GM19043 (cell line): Measurements from ENCODE around the gene COL19A1.
"Not testable (repeated sequence)": the region's sequence is repeated elsewhere in the genome, so short reads cannot be mapped to it uniquely, and the experiment has no call there.

Source experiments
- ATAC-seq: cut with Tn5 transposase; IDR thresholded peaks from one replicate; pipeline ENCODE4 v1.9.1; 2021; ENCODE audit warnings: low read depth; ENCODE audit not compliant: unreplicated experiment

Gene COL19A1

GRCh38 chr6:69865126-69865525 lies 1.2 kb upstream of the COL19A1 start:
- ATAC-seq, result no peak

GRCh38 chr6:69866770-69867638 lies 648 bp downstream of the COL19A1 start:
- ATAC-seq, result peak; percentile 44

GRCh38 chr6:69867639-69867976 lies 1.3 kb downstream of the COL19A1 start:
- ATAC-seq, result no peak

- no peak for ATAC-seq
Observed at GRCh38 chr6:69868252-69868804, 2.0 kb downstream of the COL19A1 start.

- no peak for ATAC-seq
Observed at GRCh38 chr6:69868961-69869360, 2.6 kb downstream of the COL19A1 start.

GRCh38 chr6:69871107-69871506 lies 4.8 kb downstream of the COL19A1 start:
- ATAC-seq, result no peak

- no peak for ATAC-seq
Observed at GRCh38 chr6:69873291-69873690, 6.9 kb downstream of the COL19A1 start.

GRCh38 chr6:69875715-69876114 lies 9.4 kb downstream of the COL19A1 start:
- ATAC-seq, result no peak

- ATAC-seq, result no peak
Observed at GRCh38 chr6:69878795-69879194, 12.4 kb downstream of the COL19A1 start.

- no peak for ATAC-seq
Observed at GRCh38 chr6:69880601-69881000, 14.2 kb downstream of the COL19A1 start.

- peak; percentile 85 for ATAC-seq
Observed at GRCh38 chr6:69881322-69882151, 15.2 kb downstream of the COL19A1 start.

GRCh38 chr6:69883551-69883950 lies 17.2 kb downstream of the COL19A1 start:
- ATAC-seq, result no peak

- ATAC-seq, result no peak
Observed at GRCh38 chr6:69884231-69884630, 17.9 kb downstream of the COL19A1 start.

GRCh38 chr6:69887026-69887425 lies 20.7 kb downstream of the COL19A1 start:
- no peak for ATAC-seq

- ATAC-seq, result no peak
Observed at GRCh38 chr6:69887714-69888345, 21.5 kb downstream of the COL19A1 start.

GRCh38 chr6:69888482-69889233 lies 22.3 kb downstream of the COL19A1 start:
- no peak for ATAC-seq

- ATAC-seq, result not testable (repeated sequence)
Observed at GRCh38 chr6:69889234-69889974, 23.0 kb downstream of the COL19A1 start.

- ATAC-seq, result not testable (repeated sequence)
Observed at GRCh38 chr6:69892561-69892960, 26.2 kb downstream of the COL19A1 start.

- not testable (repeated sequence) for ATAC-seq
Observed at GRCh38 chr6:69893266-69893665, 26.9 kb downstream of the COL19A1 start.
